Neural cell (in vitro differentiated cells): ENCODE measurements around the gene PCTP. TPM values are rescaled to one million over a fixed set of nuclear protein-coding genes. Genes with fewer than 3 reads are reported as not detected.

Experiments used
- H2AFZ ChIP-seq: fragments of 200-600, 300-800 bp; sonication (generic), shearing (Covaris generic); 2 replicates; pipeline ENCODE4 v1.6.0; 2014; ENCODE audit warnings: low read depth, mild to moderate bottlenecking, antibody characterized with exemption, low read length, moderate library complexity
- H3F3A ChIP-seq: fragments of 200-600 bp; shearing (Covaris generic); 2 replicates; pipeline ENCODE4 v1.6.1; 2016; ENCODE audit warnings: mild to moderate bottlenecking, moderate library complexity, mixed read lengths, antibody characterized with exemption, low read length; ENCODE audit not compliant: insufficient read depth, poor library complexity, severe bottlenecking
- H3K27ac ChIP-seq: fragments of 200-600, 300-800 bp; sonication (generic), shearing (Covaris generic); 2 replicates; pipeline ENCODE4 v1.5.1; 2014; ENCODE audit warnings: mild to moderate bottlenecking, low read length, moderate library complexity
- H3K27me3 ChIP-seq: fragments of 300-800, 200-600 bp; sonication (generic), shearing (Covaris generic); 2 replicates; pipeline ENCODE4 v1.6.0; 2014; ENCODE audit warnings: mild to moderate bottlenecking, low read depth, low read length, moderate library complexity; ENCODE audit not compliant: insufficient read depth
- H3K36me3 ChIP-seq: fragments of 300-800, 200-600 bp; sonication (generic), shearing (Covaris generic); 2 replicates; pipeline ENCODE4 v1.5.1; 2014; ENCODE audit warnings: mild to moderate bottlenecking, antibody characterized with exemption, low read length, moderate library complexity; ENCODE audit not compliant: insufficient read depth
- H3K4me2 ChIP-seq: fragments of 300-800, 200-600 bp; sonication (generic), shearing (Covaris generic); 2 replicates; pipeline ENCODE4 v1.6.0; 2014; ENCODE audit warnings: mild to moderate bottlenecking, low read length
- H3K4me3 ChIP-seq: fragments of 300-800, 200-600 bp; sonication (generic), shearing (Covaris generic); 2 replicates; pipeline ENCODE4 v1.5.1; 2014; ENCODE audit warnings: mild to moderate bottlenecking, low read length, moderate library complexity
- H3K79me2 ChIP-seq: fragments of 200-600 bp; shearing (Covaris generic); replicated peaks from 2 replicates; pipeline ENCODE4 v1.6.0; 2014; ENCODE audit warnings: mild to moderate bottlenecking, low read length, moderate library complexity; ENCODE audit not compliant: insufficient read depth
- H3K9ac ChIP-seq: fragments of 300-800, 200-600 bp; sonication (generic), shearing (Covaris generic); 2 replicates; pipeline ENCODE4 v1.6.1; 2016; ENCODE audit warnings: mild to moderate bottlenecking, low read length, mixed read lengths
- H3K9me2 ChIP-seq: fragments of 200-600 bp; shearing (Covaris generic); 2 replicates; pipeline ENCODE4 v1.6.1; 2016; ENCODE audit warnings: mild to moderate bottlenecking, low read length, mixed read lengths; ENCODE audit not compliant: insufficient read depth
- H3K9me3 ChIP-seq: fragments of 200-600, 300-800 bp; sonication (generic), shearing (Covaris generic); 2 replicates; pipeline ENCODE4 v1.6.1; 2016; ENCODE audit warnings: mild to moderate bottlenecking, mixed run types, low read length, moderate library complexity, mixed read lengths
- H4K20me1 ChIP-seq: fragments of 200-600 bp; shearing (Covaris generic); 2 replicates; pipeline ENCODE4 v1.6.1; 2016; ENCODE audit warnings: mild to moderate bottlenecking, mixed run types; ENCODE audit not compliant: insufficient read depth
- EP300 ChIP-seq: fragments of 450-650 bp; conservative IDR thresholded peaks from 2 replicates; pipeline ENCODE4 v1.6.1; 2014; ENCODE audit warnings: antibody characterized with exemption, mild to moderate bottlenecking, moderate library complexity; ENCODE audit not compliant: poor library complexity, severe bottlenecking
- EZH2 ChIP-seq: fragments of 200-600, 300-800 bp; shearing (Covaris generic), sonication (generic); IDR thresholded peaks from 2 replicates; pipeline ENCODE4 v1.6.1; 2014; ENCODE audit warnings: antibody characterized with exemption, low read length, borderline replicate concordance, mild to moderate bottlenecking; ENCODE audit not compliant: insufficient read depth, poor library complexity, severe bottlenecking
- MXI1 ChIP-seq: fragments of 450-650 bp; conservative IDR thresholded peaks from 2 replicates; pipeline ENCODE4 v1.6.1; 2014; ENCODE audit warnings: antibody characterized with exemption, mild to moderate bottlenecking; ENCODE audit not compliant: poor library complexity, severe bottlenecking
- POLR2AphosphoS5 ChIP-seq: IDR thresholded peaks from 2 replicates; pipeline ENCODE4 v1.6.1; 2012
- RAD21 ChIP-seq: fragments of 450-650 bp; conservative IDR thresholded peaks from 2 replicates; pipeline ENCODE4 v1.6.1; 2014; ENCODE audit warnings: antibody characterized with exemption, mild to moderate bottlenecking, moderate library complexity
- SMC3 ChIP-seq: fragments of 450-650 bp; conservative IDR thresholded peaks from 2 replicates; pipeline ENCODE4 v1.6.1; 2014; ENCODE audit warnings: antibody characterized with exemption, mild to moderate bottlenecking, moderate library complexity; ENCODE audit not compliant: poor library complexity
- TAF1 ChIP-seq: IDR thresholded peaks from 2 replicates; pipeline ENCODE4 v1.6.1; 2012; ENCODE audit warnings: low read depth
- polyA plus RNA-seq: library from polyadenylated mRNA; depleted of rRNA; stranded (reverse); fragments of >200 nt; gene quantifications from 2 replicates; pipeline ENCODE4 v1.2.3, GENCODE V29; 2014
- TF ChIP-seq, protein P1 (sequence below): IDR thresholded peaks from 2 replicates; pipeline ENCODE4 v1.6.1; 2012; ENCODE audit warnings: borderline replicate concordance
- TF ChIP-seq, protein P2 (sequence below): fragments of 450-650 bp; IDR thresholded peaks from 2 replicates; pipeline ENCODE4 v1.5.1; 2014; ENCODE audit warnings: antibody characterized with exemption, mild to moderate bottlenecking, moderate library complexity; ENCODE audit not compliant: poor library complexity, severe bottlenecking

Gene PCTP
- polyA plus RNA-seq, 1 donor from 2014 or later: 3.9 TPM

DNA sequence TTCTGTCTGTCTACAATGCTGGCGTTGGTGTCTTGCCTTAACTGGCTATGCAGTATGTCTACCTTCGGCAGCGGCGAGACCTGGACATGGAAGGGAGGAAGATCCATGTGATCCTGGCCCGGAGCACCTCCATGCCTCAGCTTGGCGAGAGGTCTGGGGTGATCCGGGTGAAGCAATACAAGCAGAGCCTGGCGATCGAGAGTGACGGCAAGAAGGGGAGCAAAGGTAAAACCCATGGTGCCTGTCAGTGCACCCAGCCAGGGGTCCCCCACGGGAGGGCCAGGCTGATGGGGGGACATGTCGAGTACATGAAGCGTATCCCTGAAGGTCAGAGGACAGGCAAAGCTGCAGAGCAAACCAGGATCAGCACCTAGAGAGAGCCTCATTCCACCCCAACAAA lies 22.8 kb downstream of the PCTP start:
- H3K9me3 ChIP-seq: no peaks in the 10 kb centered on the region
- no peaks in the 10 kb centered on the region for H3K79me2 ChIP-seq
- H4K20me1 ChIP-seq: no peaks in the 10 kb centered on the region
- no peak overlapping the region for H3K4me2 ChIP-seq
- no peak for TF ChIP-seq SMC3
- no peak for TF ChIP-seq RAD21
- no peak for TF ChIP-seq EZH2
- TF ChIP-seq, protein P1, sequence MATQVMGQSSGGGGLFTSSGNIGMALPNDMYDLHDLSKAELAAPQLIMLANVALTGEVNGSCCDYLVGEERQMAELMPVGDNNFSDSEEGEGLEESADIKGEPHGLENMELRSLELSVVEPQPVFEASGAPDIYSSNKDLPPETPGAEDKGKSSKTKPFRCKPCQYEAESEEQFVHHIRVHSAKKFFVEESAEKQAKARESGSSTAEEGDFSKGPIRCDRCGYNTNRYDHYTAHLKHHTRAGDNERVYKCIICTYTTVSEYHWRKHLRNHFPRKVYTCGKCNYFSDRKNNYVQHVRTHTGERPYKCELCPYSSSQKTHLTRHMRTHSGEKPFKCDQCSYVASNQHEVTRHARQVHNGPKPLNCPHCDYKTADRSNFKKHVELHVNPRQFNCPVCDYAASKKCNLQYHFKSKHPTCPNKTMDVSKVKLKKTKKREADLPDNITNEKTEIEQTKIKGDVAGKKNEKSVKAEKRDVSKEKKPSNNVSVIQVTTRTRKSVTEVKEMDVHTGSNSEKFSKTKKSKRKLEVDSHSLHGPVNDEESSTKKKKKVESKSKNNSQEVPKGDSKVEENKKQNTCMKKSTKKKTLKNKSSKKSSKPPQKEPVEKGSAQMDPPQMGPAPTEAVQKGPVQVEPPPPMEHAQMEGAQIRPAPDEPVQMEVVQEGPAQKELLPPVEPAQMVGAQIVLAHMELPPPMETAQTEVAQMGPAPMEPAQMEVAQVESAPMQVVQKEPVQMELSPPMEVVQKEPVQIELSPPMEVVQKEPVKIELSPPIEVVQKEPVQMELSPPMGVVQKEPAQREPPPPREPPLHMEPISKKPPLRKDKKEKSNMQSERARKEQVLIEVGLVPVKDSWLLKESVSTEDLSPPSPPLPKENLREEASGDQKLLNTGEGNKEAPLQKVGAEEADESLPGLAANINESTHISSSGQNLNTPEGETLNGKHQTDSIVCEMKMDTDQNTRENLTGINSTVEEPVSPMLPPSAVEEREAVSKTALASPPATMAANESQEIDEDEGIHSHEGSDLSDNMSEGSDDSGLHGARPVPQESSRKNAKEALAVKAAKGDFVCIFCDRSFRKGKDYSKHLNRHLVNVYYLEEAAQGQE: no peak
- TF ChIP-seq MXI1: no peak
- no peak for TF ChIP-seq POLR2AphosphoS5
- TF ChIP-seq TAF1: no peak
- TF ChIP-seq, protein P2, sequence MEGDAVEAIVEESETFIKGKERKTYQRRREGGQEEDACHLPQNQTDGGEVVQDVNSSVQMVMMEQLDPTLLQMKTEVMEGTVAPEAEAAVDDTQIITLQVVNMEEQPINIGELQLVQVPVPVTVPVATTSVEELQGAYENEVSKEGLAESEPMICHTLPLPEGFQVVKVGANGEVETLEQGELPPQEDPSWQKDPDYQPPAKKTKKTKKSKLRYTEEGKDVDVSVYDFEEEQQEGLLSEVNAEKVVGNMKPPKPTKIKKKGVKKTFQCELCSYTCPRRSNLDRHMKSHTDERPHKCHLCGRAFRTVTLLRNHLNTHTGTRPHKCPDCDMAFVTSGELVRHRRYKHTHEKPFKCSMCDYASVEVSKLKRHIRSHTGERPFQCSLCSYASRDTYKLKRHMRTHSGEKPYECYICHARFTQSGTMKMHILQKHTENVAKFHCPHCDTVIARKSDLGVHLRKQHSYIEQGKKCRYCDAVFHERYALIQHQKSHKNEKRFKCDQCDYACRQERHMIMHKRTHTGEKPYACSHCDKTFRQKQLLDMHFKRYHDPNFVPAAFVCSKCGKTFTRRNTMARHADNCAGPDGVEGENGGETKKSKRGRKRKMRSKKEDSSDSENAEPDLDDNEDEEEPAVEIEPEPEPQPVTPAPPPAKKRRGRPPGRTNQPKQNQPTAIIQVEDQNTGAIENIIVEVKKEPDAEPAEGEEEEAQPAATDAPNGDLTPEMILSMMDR: no peak
- no peaks in the 10 kb centered on the region for H3F3A ChIP-seq
- H3K9me2 ChIP-seq: no peaks in the 10 kb centered on the region
- no peak overlapping the region for H3K4me3 ChIP-seq
- no peak overlapping the region for H2AFZ ChIP-seq
- no peaks in the 10 kb centered on the region for H3K27me3 ChIP-seq
- no peak overlapping the region for H3K27ac ChIP-seq
- no peak overlapping the region for H3K9ac ChIP-seq
- H3K36me3 ChIP-seq: no peaks in the 10 kb centered on the region

DNA sequence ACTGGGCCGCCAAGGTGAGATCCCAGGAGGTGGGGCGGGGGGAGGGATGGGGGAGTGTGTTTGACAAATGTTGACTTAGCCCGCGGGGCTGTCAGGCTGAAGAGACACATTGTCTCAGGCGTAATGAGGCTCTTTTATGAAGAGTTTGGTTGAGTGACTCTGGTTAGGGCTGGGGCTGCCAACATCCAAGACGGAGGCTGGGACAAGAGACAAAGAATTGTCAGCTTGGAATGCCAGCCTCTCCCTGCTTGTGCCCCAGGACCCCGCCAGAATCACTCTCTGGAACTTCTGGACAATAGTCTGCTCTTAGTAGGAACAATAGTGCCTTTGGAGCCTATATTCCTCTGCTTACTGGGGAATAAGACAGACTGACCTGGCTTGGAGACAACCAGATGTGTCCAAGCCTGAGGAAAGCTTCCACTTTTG lies 24.0 kb downstream of the PCTP start:
- Histone ChIP-seq H4K20me1 (no peaks in the 10 kb centered on the region), H3K27ac (no peak overlapping the region), H3K27me3 (no peaks in the 10 kb centered on the region), H2AFZ (no peak overlapping the region), H3K9ac (no peak overlapping the region), H3K9me3 (no peaks in the 10 kb centered on the region), H3K4me2 (no peak overlapping the region), H3K79me2 (no peaks in the 10 kb centered on the region), H3F3A (no peaks in the 10 kb centered on the region), H3K4me3 (no peak overlapping the region), H3K36me3 (no peaks in the 10 kb centered on the region), H3K9me2 (no peaks in the 10 kb centered on the region)
- TF ChIP-seq MXI1: no peak
- no peak for TF ChIP-seq RAD21
- TF ChIP-seq, protein P2: no peak
- no peak for TF ChIP-seq EZH2
- TF ChIP-seq POLR2AphosphoS5: no peak
- TF ChIP-seq SMC3: no peak
- TF ChIP-seq EP300: no peak
- no peak for TF ChIP-seq TAF1
- TF ChIP-seq, protein P1: no peak
